Motor neuron (in vitro differentiated cells): ENCODE measurements around the gene TULP3. TPM values are rescaled to one million over a fixed set of nuclear protein-coding genes. Genes with fewer than 3 reads are reported as not detected.
A peak's percentile ranks its signal among the peaks of the same experiment; 100 is the strongest.

ENCODE experiments used
- ATAC-seq, 8 experiments: fragments of 200-7000 bp; cut with Tn5 transposase; replicated peaks in 6 of 8; 2 replicates each; pipeline ENCODE4 v1.8.0; 2021; ENCODE audit warnings: mild to moderate bottlenecking in 8 of 8, moderate library complexity in 8 of 8
- H3K27ac ChIP-seq, 2 donors: fragments of 250-450 bp; sonication (Bioruptor Pico); 2 replicates each; pipeline ENCODE4 v1.9.0; 2021; ENCODE audit warnings: antibody characterized with exemption in 2 of 2, mild to moderate bottlenecking in 2 of 2, moderate library complexity in 1 of 2
- H3K4me1 ChIP-seq, 2 donors: fragments of 250-450 bp; sonication (Bioruptor Pico); replicated peaks in 1 of 2; 2 replicates each; pipeline ENCODE4 v1.6.1; 2021; ENCODE audit warnings: antibody characterized with exemption in 2 of 2, mild to moderate bottlenecking in 2 of 2, moderate library complexity in 1 of 2
- H3K4me3 ChIP-seq, 5 donors: fragments of 250-450 bp; sonication (Bioruptor Pico); 2 replicates each; pipeline ENCODE4 v1.9.0; 2021; ENCODE audit warnings: antibody characterized with exemption in 5 of 5, mild to moderate bottlenecking in 5 of 5, moderate library complexity in 4 of 5
- WGBS, 10 experiments: fragments of 450-650 bp; shearing (Covaris generic); methylation state at CpG; one replicate each; pipeline ENCODE4 v1.0.0; 2022; 5-methylcytosine and 5-hydroxymethylcytosine counted together
- in situ Hi-C, 9 experiments: fragments of 400-800 bp; cut with MboI; loops; one replicate each; pipeline ENCODE4 v1.15.0; 2021; ENCODE audit warnings: low sequenced_read_pairs in 9 of 9, low pct_unique_long_range_greater_than_20kb in 2 of 9; ENCODE audit not compliant: unreplicated experiment in 9 of 9
- total RNA-seq, 8 experiments: library from RNA; unstranded; fragments of 300-600 nt; gene quantifications; 2 replicates each; pipeline versions ENCODE4 v1.2.3 to v1.2.4, GENCODE V29; 2022

Gene TULP3
- total RNA-seq, 8 experiments from 2014 or later = 11.7 to 25.1 (median 15.4) TPM

DNA sequence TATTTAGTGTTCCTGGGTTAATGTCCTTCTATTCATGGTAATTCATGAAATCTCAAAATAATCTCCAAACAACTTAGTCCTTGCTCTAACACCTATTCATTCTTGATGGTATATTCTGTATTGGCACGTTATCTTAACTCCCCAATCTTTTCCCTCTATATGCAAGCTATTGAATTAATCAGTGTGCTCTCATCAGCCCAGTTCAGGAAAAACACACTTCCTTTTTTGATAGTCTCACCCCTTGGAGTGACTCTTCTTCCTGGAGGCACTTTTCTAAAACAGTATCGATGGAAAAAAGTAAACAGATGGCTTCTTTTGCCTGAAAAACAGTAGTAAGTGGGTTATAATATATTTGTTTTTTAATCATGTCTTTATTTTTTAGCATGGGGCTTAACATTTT, 28.6 kb downstream of the TULP3 start:
- no peak for ATAC-seq
- H3K27ac ChIP-seq = no peak overlapping the region
- WGBS, 10 experiments = 93 to 100% (median 100%) methylated on average over 2 of the region's 2 CpGs
- H3K4me3 ChIP-seq = no peak overlapping the region
- no peaks in the 10 kb centered on the region for H3K4me1 ChIP-seq
- in situ Hi-C loops = no loop called here

DNA sequence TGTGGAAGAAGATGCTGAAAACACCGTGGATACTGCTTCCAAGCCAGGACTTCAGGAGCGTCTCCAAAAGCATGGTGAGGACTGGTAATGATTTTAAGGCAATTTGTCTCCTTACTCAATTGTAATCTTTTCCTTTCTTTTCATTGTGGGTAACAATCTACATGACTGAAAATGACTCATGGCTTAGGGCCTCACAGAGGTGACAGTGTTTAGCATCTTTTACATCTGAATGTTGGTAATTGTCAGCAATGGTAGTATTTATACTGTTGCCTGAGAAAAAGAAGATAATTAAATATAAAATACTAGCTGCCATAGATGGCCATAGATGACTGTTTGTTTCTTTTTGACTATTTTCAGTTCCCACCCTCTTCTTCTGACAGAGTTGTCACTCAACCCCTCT, 31.6 kb downstream of the TULP3 start:
- in situ Hi-C loops = no loop called here
- Histone ChIP-seq H3K4me1 (no peaks in the 10 kb centered on the region), H3K4me3 (no peak overlapping the region), H3K27ac (no peak overlapping the region)
- peak in 4 of 8 experiments; percentile 33 to 64 (median 48) for ATAC-seq
- 34 to 100% (median 82%) methylated on average over 1 to 2 of the region's 2 CpGs; no CpG with 5 or more reads in 2 of the 10 experiments for WGBS, 10 experiments

DNA sequence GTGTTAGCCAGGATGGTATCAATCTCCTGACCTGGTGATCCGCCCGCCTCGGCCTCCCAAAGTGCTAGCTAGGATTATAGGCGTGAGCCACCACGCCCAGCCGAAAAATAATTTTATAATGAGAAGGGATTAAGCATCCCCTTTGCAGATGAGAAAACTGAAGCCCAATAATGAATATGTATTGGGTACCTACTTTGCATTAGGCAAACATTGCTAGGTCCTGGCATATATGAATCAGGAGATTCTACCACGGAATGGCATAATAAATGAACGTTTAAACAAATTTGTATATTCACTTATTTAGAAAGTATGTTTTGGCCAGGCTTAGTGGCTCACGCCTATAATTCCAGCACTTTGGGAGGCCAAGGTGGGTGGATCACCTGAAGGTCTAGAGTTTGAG, 32.4 kb downstream of the TULP3 start:
- peak in 1 of 8 experiments; percentile 98 for ATAC-seq
- H3K27ac ChIP-seq = no peak overlapping the region
- H3K4me1 ChIP-seq = no peaks in the 10 kb centered on the region
- H3K4me3 ChIP-seq = no peak overlapping the region
- WGBS, 10 experiments = 33 to 100% (median 95%) methylated on average over 2 to 5 of the region's 9 CpGs; no CpG with 5 or more reads in 2 of the 10 experiments
- in situ Hi-C loops = no loop called here

DNA sequence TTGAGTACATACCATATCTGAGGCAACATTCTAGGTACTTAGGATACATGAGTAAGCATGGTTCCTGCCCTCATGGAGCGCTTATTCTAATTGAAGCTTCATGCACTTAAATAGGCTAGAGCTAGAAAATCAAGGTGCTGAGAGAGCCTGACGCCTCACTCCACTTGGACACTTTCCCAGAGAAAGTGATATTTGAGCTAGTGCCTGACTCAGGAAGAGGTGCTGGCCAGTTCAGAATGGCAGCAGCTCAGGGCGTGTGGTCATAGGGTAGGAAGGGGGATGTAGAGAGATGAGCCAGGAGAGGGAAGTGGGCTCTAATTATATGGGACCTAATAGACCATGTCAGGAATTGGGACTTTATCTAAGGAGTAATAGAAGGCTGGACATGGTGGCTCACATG, 33.3 kb downstream of the TULP3 start:
- H3K4me1 ChIP-seq = no peaks in the 10 kb centered on the region
- whole genome bisulfite sequencing, 10 experiments = 63 to 100% (median 97%) methylated on average over 1 to 3 of the region's 3 CpGs; no CpG with 5 or more reads in 2 of the 10 experiments
- no peak overlapping the region for H3K4me3 ChIP-seq
- no peak overlapping the region for H3K27ac ChIP-seq
- in situ Hi-C loops = no loop called here
- ATAC-seq = no peak

DNA sequence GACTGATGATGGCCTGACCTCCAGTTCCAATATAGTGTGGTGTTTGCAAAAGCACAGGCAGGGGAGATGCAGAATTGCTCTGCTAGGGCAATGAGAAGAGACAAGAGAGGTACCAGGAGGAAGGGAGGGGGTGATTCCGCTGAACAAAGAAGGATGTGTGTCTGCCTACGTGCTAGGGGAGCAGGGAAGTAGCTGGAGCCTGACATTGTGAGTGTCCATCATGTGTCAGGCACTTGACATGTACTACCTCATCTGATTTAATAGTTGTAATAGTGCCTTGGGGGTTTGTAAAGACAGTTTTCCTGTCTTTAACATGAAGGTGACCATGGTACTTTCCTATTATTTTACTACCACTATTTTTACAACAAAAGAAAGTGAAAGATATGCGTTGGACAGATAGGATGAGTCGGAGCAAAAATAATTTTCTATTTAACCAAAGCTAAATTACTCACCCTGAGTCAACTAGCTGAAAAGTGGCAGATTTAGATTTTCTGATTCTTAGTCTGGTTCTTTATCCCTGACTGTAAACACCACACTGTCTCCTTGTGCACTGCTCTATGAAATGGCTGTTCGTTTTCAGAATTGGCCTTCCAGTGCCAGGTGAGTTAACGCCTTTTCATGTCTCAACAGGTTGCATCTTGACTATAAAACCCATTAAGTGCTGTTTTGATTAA, 34.8 kb downstream of the TULP3 start:
- no peak for ATAC-seq
- 41 to 100% (median 81%) methylated on average over 1 to 6 of the region's 6 CpGs for WGBS, 10 experiments

DNA sequence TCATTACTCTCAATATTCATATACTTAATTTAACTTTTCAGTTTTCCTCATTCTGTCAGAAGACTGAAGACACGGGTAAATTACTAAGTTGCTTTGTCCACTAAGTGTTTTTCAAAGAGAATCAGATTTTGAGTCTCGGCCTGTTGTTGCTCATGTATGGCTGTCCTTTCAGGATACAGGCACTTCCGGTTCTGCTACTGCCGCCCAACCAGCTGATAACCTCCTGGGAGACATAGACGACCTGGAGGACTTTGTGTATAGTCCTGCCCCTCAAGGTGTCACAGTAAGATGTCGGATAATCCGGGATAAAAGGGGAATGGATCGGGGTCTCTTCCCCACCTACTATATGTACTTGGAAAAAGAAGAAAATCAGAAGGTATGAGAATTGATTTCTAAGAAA, 40.2 kb downstream of the TULP3 start:
- no peaks in the 10 kb centered on the region for H3K4me1 ChIP-seq
- no peak overlapping the region for H3K27ac ChIP-seq
- in situ Hi-C loops = no loop called here
- H3K4me3 ChIP-seq = no peak overlapping the region
- no peak for ATAC-seq
- 0 to 100% (median 88%) methylated on average over 1 to 6 of the region's 8 CpGs for WGBS, 10 experiments

More for the DNA sequence above, 34.8 kb downstream of the TULP3 start:
- in situ Hi-C loops = no loop called here
- H3K4me1 ChIP-seq = no peaks in the 10 kb centered on the region
- H3K27ac ChIP-seq = no peak overlapping the region
- H3K4me3 ChIP-seq = no peak overlapping the region

DNA sequence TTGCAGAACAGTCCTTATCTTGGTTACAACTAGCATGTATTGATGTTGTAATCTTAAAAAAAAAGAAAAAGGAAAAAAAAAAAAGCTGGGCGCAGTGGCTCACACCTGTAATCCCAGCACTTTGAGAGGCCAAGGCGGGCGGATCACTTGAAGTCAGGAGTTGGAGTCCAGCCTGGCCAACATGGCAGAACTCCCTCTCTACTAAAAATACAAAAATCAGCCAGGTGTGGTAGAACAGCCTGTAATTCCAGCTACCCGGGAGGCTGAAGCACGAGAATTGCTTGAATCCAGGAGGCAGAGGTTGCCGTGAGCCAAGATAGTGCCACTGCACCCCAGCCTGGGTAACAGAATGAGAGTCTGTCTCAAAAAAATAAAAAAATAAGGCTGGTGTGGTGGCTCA, 42.9 kb downstream of the TULP3 start:
- WGBS, 10 experiments = 90 to 100% (median 97%) methylated on average over 1 to 6 of the region's 6 CpGs; no CpG with 5 or more reads in 1 of the 10 experiments
- in situ Hi-C loops = no loop called here

DNA sequence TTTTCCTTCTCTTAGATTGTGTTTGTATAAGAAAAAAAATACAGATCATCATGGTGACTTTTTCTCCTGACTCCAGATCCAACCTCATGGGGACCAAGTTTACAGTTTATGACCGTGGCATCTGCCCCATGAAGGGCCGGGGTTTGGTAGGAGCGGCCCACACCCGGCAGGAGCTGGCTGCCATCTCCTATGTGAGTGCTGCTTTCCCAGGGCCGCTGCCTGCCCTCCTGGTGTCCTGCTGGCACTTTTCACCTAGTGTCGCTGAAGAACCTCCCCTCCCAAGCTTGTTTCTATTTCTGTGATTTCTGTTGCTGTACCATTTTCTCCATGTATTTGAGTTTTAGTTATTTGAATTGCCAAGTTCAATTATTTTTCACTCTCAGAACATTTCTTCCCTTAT, 43.7 kb downstream of the TULP3 start:
- WGBS, 10 experiments = 90 to 100% (median 95%) methylated on average over 1 to 5 of the region's 6 CpGs; no CpG with 5 or more reads in 2 of the 10 experiments
- no peak overlapping the region for H3K27ac ChIP-seq
- ATAC-seq = no peak
- H3K4me3 ChIP-seq = no peak overlapping the region
- in situ Hi-C loops = no loop called here
- no peaks in the 10 kb centered on the region for H3K4me1 ChIP-seq

More for the DNA sequence above, 42.9 kb downstream of the TULP3 start:
- H3K4me3 ChIP-seq = no peak overlapping the region
- ATAC-seq = no peak
- H3K4me1 ChIP-seq = no peaks in the 10 kb centered on the region
- H3K27ac ChIP-seq = no peak overlapping the region

DNA sequence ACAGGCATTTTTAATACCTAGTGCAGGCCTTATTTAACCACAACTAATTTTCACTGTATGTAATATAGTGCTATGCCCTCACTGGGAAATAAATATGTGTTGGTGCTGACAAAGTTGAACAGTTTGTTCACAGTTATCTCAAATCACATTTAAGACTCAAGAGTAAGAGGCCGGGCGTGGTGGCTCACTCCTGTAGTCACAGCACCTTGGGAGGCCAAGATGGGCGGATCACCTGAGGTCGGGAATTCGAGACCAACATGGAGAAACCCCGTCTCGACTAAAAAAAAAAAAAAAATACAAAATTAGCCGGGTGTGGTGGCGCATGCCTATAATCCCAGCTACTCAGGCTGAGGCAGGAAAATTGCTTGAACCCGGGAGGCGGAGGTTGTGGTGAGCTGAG, 45.6 kb downstream of the TULP3 start:
- in situ Hi-C loops = no loop called here
- ATAC-seq = no peak
- Histone ChIP-seq H3K4me3 (no peak overlapping the region), H3K27ac (no peak overlapping the region), H3K4me1 (no peaks in the 10 kb centered on the region)
- WGBS, 10 experiments = 83 to 100% (median 94%) methylated on average over 1 to 6 of the region's 11 CpGs; no CpG with 5 or more reads in 2 of the 10 experiments

DNA sequence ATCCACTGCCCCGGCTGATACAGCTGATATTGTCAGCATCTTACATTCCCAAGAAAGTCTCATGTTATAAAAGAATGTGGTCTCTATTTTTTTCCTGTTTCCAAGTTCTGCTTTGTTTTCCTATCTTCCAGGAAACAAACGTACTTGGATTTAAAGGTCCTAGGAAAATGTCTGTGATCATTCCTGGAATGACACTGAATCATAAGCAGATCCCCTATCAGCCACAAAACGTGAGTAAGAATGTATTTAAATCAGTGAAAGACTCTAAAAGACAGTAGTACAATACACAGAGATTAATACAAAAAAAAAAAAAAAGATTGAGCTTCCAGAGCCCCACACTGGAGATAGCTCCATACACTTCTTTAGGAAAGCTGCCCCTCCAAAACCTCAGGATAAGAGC, 46.8 kb downstream of the TULP3 start:
- Histone ChIP-seq H3K27ac (no peak overlapping the region), H3K4me1 (no peaks in the 10 kb centered on the region), H3K4me3 (no peak overlapping the region)
- no peak for ATAC-seq
- in situ Hi-C loops = no loop called here
- 39 to 100% (median 94%) methylated on average over 1 to 2 of the region's 3 CpGs; no CpG with 5 or more reads in 2 of the 10 experiments for WGBS, 10 experiments

DNA sequence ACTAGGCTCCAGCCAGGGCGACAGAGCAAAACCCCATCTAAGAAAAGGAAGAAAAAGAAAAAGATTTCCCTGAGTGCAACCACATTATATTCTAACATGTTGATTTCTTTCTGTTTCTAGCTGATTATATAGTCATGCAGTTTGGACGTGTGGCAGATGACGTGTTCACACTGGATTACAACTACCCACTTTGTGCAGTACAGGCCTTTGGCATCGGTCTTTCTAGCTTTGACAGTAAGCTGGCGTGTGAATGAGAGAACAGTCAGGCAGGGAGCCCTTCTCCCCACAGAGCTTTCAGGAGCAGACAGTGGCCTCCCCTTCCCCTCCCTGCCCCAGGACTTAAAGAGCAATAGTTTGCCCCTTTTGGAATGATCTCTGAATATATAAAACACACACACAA, 48.5 kb downstream of the TULP3 start:
- H3K27ac ChIP-seq = no peak overlapping the region
- H3K4me3 ChIP-seq = no peak overlapping the region
- peaks cover 0 to under 1% of the 10 kb centered on the region in 2 donors for H3K4me1 ChIP-seq
- no peak for ATAC-seq
- WGBS, 10 experiments = 47 to 100% (median 89%) methylated on average over 1 to 5 of the region's 5 CpGs; no CpG with 5 or more reads in 4 of the 10 experiments
- in situ Hi-C loops = no loop called here

DNA sequence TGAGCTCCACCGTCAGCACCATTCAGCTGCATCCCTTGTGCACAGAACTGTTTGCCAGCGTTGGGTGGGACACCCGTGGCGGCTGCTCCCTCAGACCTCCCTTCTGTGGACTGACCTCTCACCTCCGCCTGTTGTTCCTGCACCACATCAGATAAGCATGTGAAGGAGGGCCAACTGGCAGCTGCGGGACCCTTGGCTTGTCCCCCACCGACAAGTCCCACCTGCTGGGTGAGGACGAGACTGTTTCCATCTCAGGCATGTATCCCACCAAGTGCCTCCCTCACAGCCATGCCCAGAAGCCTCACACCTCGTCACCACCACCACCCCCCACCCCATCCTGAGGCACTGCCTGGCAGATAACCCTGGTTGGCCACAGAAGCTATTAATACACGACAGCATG, 49.9 kb downstream of the TULP3 start:
- H3K4me1 ChIP-seq = peaks cover 0 to 6% of the 10 kb centered on the region in 2 donors
- WGBS, 10 experiments = 40 to 100% (median 86%) methylated on average over 1 to 5 of the region's 10 CpGs; no CpG with 5 or more reads in 6 of the 10 experiments
- in situ Hi-C loops = no loop called here
- no peak overlapping the region for H3K4me3 ChIP-seq
- H3K27ac ChIP-seq = no peak overlapping the region
- ATAC-seq = peak in 3 of 8 experiments; percentile 9 to 26 (median 23)

DNA sequence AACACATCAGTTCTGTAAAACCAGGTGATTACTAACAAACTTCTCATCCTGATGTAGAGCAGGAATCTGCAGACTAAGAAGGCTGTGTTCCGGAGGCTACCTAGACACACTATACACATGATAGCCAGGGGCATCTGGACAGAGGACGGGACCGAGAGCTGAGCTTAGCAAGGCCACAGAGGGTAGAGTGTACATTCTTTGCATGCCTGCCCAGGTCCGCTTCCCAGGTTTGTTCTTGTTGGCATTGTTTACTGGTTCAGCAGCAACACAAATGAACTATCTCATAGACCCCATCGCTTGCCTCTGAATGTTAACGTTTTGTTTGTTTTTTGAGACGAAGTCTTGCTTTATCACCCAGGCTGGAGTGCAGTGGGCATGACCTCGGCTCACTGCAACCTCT, 50.8 kb downstream of the TULP3 start:
- WGBS, 10 experiments = 83 to 100% (median 92%) methylated on average over 1 to 7 of the region's 8 CpGs; no CpG with 5 or more reads in 1 of the 10 experiments
- H3K4me3 ChIP-seq = no peak overlapping the region
- in situ Hi-C loops = no loop called here
- H3K4me1 ChIP-seq = peaks cover 0 to 6% of the 10 kb centered on the region in 2 donors
- ATAC-seq = no peak
- H3K27ac ChIP-seq = no peak overlapping the region
